Activated CD8-positive, alpha-beta memory T cell treated with anti-CD3 and anti-CD28 coated beads, Interleukin-2, amount 10 ng/mL, durations not matched to agents 7 days and 5 days (primary cell): Measurements from ENCODE around the gene SORCS2. TPM values are rescaled to one million over a fixed set of nuclear protein-coding genes. Genes with fewer than 3 reads are reported as not detected.

ENCODE experiments used
- ATAC-seq: fragments of 150-1000 bp; cut with Tn5 transposase; one replicate; pipeline ENCODE4 v1.10.0; 2021; ENCODE audit warnings: moderate library complexity
- CTCF ChIA-PET: fragments of 350-600 bp; sonication (Branson Sonifier 250); formaldehyde crosslinking; loops from one replicate; lab custom pipeline; 2021; ENCODE audit warnings: antibody characterized with exemption; lab: Charles Lee
- DNase-seq: peaks from one replicate; pipeline ENCODE4 v3.0.0-alpha.2; 2020
- H3K27ac Mint-ChIP-seq: one replicate; pipeline ENCODE4 v1.8.0; 2021; ENCODE audit warnings: mild to moderate bottlenecking, mixed read lengths
- H3K27me3 Mint-ChIP-seq: one replicate; pipeline ENCODE4 v1.8.0; 2021; ENCODE audit warnings: mixed read lengths
- H3K36me3 Mint-ChIP-seq: one replicate; pipeline ENCODE4 v1.8.0; 2021; ENCODE audit warnings: mild to moderate bottlenecking, mixed read lengths
- H3K4me1 Mint-ChIP-seq: one replicate; pipeline ENCODE4 v1.8.0; 2021; ENCODE audit warnings: mixed read lengths
- H3K4me3 Mint-ChIP-seq: one replicate; pipeline ENCODE4 v1.8.0; 2021; ENCODE audit warnings: mild to moderate bottlenecking, moderate library complexity, mixed read lengths
- H3K9me3 Mint-ChIP-seq: one replicate; pipeline ENCODE4 v1.8.0; 2022; ENCODE audit warnings: low read depth, mixed read lengths
- total RNA-seq, 2 experiments: library from RNA; stranded (reverse); gene quantifications; one replicate each; pipeline ENCODE4 v1.2.3, GENCODE V29; 2021

The SORCS2 gene
- total RNA-seq, 2 experiments from 2014 or later = 0.05 to 0.06 TPM

- ATAC-seq = no peak
- DNase-seq = no peak
- Mint-ChIP-seq H3K36me3 (no peaks in the 10 kb centered on the region), H3K4me1 (no peaks in the 10 kb centered on the region), H3K9me3 (no peaks in the 10 kb centered on the region), H3K4me3 (no peak overlapping the region), H3K27ac (no peak overlapping the region), H3K27me3 (peaks cover 3% of the 10 kb centered on the region)
- CTCF ChIA-PET = no interaction called here
Observed at GRCh38 chr4:7705062-7705461, 512.7 kb downstream of the SORCS2 start.

DNA sequence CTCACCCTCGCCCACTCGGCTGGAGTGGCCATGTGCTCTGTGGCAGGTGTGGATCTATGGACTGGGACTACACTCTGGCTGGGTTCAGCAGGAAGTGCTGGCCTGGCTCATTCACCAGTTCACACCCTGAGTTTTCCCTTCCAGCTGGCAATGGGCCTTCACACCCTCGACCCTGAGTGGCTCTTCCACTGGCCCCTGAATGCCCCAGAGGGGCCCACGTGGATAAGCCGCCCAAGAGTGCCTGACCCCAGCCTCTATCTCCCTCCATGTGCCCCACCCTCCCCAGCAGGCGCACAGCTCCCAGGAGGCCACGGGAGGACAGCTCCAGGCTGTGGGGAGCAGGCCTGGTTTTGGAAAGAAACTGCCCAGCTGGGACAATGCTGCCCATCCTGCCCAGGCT is 513.3 kb downstream of the SORCS2 start:
- CTCF ChIA-PET = no interaction called here
- Mint-ChIP-seq H3K4me1 (no peaks in the 10 kb centered on the region), H3K4me3 (no peak overlapping the region), H3K36me3 (no peaks in the 10 kb centered on the region), H3K27ac (no peak overlapping the region), H3K27me3 (no peaks in the 10 kb centered on the region), H3K9me3 (no peaks in the 10 kb centered on the region)
- ATAC-seq (no peak), DNase-seq (no peak)

GRCh38 chr4:7708238-7708637 is 515.9 kb downstream of the SORCS2 start:
- Mint-ChIP-seq H3K9me3 (no peaks in the 10 kb centered on the region), H3K4me3 (no peak overlapping the region), H3K4me1 (no peaks in the 10 kb centered on the region), H3K27ac (no peak overlapping the region), H3K27me3 (no peaks in the 10 kb centered on the region), H3K36me3 (no peaks in the 10 kb centered on the region)
- no peak for ATAC-seq
- CTCF ChIA-PET = no interaction called here
- no peak for DNase-seq

GRCh38 chr4:7708981-7709380 is 516.6 kb downstream of the SORCS2 start:
- DNase-seq (no peak), ATAC-seq (no peak)
- H3K36me3 Mint-ChIP-seq = no peaks in the 10 kb centered on the region
- no peak overlapping the region for H3K4me3 Mint-ChIP-seq
- H3K27me3 Mint-ChIP-seq = no peaks in the 10 kb centered on the region
- H3K27ac Mint-ChIP-seq = no peak overlapping the region
- CTCF ChIA-PET = no interaction called here
- no peaks in the 10 kb centered on the region for H3K4me1 Mint-ChIP-seq
- no peaks in the 10 kb centered on the region for H3K9me3 Mint-ChIP-seq

DNA sequence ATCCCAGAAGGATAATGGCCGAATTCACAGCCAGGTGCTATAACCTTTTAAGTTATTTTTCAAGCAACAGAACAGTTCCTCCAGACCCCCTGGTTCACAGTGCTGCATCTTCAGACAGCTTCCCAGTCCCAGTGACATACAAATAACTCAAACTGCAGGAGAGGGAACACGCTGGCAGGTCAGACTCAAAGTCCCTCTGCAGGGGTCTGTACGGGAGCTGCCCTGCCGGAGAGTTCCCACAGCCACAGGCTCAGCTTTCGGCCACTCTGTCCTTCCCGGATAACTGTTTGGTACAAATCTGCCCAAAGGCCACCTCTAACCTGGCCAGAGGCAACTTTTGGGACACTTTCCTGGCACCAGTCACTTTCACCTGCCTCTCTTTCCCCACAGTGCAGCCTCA is 517.1 kb downstream of the SORCS2 start:
- no peaks in the 10 kb centered on the region for H3K36me3 Mint-ChIP-seq
- H3K9me3 Mint-ChIP-seq = no peaks in the 10 kb centered on the region
- DNase-seq = no peak
- H3K4me1 Mint-ChIP-seq = no peaks in the 10 kb centered on the region
- no peaks in the 10 kb centered on the region for H3K27me3 Mint-ChIP-seq
- ATAC-seq = no peak
- CTCF ChIA-PET = no interaction called here
- H3K4me3 Mint-ChIP-seq = no peak overlapping the region
- no peak overlapping the region for H3K27ac Mint-ChIP-seq

GRCh38 chr4:7710126-7710525 is 517.8 kb downstream of the SORCS2 start:
- ATAC-seq = no peak
- H3K4me3 Mint-ChIP-seq = no peak overlapping the region
- no peaks in the 10 kb centered on the region for H3K27me3 Mint-ChIP-seq
- no peak for DNase-seq
- CTCF ChIA-PET = no interaction called here
- H3K27ac Mint-ChIP-seq = no peak overlapping the region
- no peaks in the 10 kb centered on the region for H3K36me3 Mint-ChIP-seq
- no peaks in the 10 kb centered on the region for H3K4me1 Mint-ChIP-seq
- H3K9me3 Mint-ChIP-seq = no peaks in the 10 kb centered on the region

GRCh38 chr4:7710576-7711306 is 518.4 kb downstream of the SORCS2 start:
- Mint-ChIP-seq H3K4me1 (no peaks in the 10 kb centered on the region), H3K9me3 (no peaks in the 10 kb centered on the region), H3K27ac (no peak overlapping the region), H3K27me3 (no peaks in the 10 kb centered on the region), H3K36me3 (no peaks in the 10 kb centered on the region), H3K4me3 (no peak overlapping the region)
- ATAC-seq (no peak), DNase-seq (no peak)
- CTCF ChIA-PET = no interaction called here

DNA sequence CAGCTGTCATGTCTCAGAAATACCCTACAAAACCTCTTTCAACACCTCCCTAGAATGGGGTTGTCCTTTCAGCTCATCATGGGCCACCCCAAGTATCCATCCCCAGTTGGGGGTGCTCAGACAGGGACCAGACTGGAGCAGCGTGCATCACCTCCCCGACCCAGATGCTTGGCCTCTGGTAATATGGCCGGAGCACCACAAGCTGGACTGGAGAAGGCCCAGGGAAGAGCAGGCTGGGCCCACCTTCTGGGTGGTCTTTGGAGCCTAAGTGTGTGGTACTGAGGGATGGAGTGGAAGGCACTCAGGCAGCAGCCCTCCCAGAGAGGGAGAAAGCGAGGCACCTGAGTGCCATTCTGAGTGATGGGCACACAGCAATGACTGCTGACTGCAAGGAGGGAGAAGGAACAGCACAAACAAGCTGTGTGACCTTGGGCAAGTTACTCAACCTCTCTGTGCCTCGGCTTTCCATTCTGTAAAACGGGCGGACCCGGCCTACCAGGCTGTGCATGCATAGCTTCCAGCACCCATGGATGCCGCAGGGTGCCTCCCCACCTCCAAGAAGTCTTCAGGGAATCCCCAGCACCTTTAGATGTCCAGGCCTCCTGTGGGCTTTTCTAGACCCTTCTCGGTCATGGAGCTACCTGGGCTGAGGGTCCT is 519.1 kb downstream of the SORCS2 start:
- H3K9me3 Mint-ChIP-seq = no peaks in the 10 kb centered on the region
- CTCF ChIA-PET = no interaction called here
- H3K36me3 Mint-ChIP-seq = no peaks in the 10 kb centered on the region
- H3K27me3 Mint-ChIP-seq = peaks cover 3% of the 10 kb centered on the region
- ATAC-seq = no peak
- no peak overlapping the region for H3K27ac Mint-ChIP-seq
- no peak for DNase-seq
- no peak overlapping the region for H3K4me3 Mint-ChIP-seq
- H3K4me1 Mint-ChIP-seq = no peaks in the 10 kb centered on the region

- H3K36me3 Mint-ChIP-seq = no peaks in the 10 kb centered on the region
- no peak for ATAC-seq
- H3K9me3 Mint-ChIP-seq = no peaks in the 10 kb centered on the region
- H3K27ac Mint-ChIP-seq = no peak overlapping the region
- CTCF ChIA-PET = no interaction called here
- H3K27me3 Mint-ChIP-seq = peaks cover 4% of the 10 kb centered on the region
- no peak for DNase-seq
- H3K4me3 Mint-ChIP-seq = no peak overlapping the region
- no peaks in the 10 kb centered on the region for H3K4me1 Mint-ChIP-seq
Observed at GRCh38 chr4:7712021-7712671, 519.8 kb downstream of the SORCS2 start.

- Mint-ChIP-seq H3K27ac (no peak overlapping the region), H3K36me3 (no peaks in the 10 kb centered on the region), H3K4me3 (no peak overlapping the region), H3K4me1 (no peaks in the 10 kb centered on the region), H3K9me3 (no peaks in the 10 kb centered on the region), H3K27me3 (peaks cover 6% of the 10 kb centered on the region)
- CTCF ChIA-PET = no interaction called here
- no peak for DNase-seq
- no peak for ATAC-seq
Observed at GRCh38 chr4:7713757-7714156, 521.4 kb downstream of the SORCS2 start.

DNA sequence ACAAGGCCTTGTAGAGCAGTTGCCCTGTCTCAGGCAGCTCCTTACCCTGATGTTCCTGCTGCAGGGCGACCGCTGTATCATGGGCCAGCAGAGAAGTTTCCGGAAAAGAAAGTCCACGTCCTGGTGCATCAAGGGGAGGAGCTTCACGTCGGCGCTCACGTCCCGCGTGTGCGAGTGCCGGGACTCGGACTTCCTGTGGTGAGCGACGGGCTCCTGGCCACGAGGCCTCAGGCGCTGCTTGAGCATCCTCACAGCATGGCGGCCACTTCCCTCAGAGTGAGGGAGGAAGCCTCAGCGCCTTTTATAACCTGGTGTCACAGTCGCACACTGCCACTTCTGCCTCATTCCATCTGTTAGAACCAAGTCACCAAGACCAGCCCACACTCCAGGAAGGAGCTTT is 521.8 kb downstream of the SORCS2 start:
- DNase-seq (no peak), ATAC-seq (no peak)
- CTCF ChIA-PET = no interaction called here
- Mint-ChIP-seq H3K4me3 (no peak overlapping the region), H3K36me3 (no peaks in the 10 kb centered on the region), H3K27me3 (peaks cover 7% of the 10 kb centered on the region), H3K9me3 (no peaks in the 10 kb centered on the region), H3K27ac (no peak overlapping the region), H3K4me1 (no peaks in the 10 kb centered on the region)

DNA sequence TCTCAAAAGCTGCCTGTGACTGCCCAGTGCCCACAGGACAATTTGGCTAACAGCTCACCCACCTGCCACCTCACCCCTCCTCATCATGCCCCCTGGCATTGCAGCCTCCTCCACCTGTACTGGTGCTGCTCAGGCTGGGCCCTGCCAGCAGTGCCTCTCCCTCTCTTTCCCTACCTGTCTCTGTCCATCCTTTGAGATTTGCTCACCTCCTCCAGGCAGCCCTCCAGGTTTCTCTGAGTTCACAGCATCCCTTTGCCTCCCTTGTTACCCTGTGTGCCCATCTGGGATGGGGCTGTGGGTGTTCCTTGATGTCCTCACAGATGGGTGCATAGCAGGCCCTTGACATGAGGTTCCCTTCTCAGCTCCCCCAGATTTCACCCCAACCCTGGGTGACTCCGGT is 522.4 kb downstream of the SORCS2 start:
- Mint-ChIP-seq H3K9me3 (no peaks in the 10 kb centered on the region), H3K27me3 (peaks cover 8% of the 10 kb centered on the region), H3K4me1 (no peaks in the 10 kb centered on the region), H3K4me3 (no peak overlapping the region), H3K36me3 (no peaks in the 10 kb centered on the region), H3K27ac (no peak overlapping the region)
- DNase-seq (no peak), ATAC-seq (no peak)
- CTCF ChIA-PET = no interaction called here

DNA sequence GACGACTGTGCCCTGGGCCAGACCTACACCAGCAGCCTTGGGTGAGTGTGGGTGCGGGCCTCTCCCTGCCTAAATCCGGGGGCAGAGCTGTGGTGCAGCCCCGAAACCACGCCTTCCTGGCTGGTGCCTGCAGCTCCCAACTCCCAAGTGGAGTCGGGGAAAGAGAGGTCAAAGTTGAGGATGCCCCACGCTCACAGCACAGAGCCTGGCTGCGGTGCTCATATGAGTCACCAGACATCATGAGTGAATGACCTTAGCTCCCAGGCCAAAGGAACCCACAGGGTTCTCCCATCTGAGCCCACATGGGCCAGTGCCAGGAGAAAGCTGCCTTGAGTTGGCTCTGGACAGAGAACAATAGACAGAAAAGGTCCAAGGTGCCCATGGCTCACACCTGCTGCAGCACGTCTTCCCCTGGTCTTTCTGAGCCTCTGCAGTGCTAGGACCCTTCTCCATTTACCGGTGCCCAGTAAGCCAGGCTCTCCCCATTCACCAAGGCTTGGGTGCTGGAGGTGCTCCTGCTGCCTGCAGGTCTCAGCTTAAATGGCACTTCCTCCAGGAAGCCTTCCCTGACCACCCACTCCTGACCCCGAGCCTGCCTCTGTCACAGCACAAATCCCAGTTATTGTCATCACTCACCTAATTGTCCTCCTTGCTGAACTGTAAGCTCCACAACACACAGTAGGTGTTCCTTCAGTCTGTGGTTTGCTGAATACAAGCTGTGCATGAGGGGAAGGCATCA is 523.1 kb downstream of the SORCS2 start:
- CTCF ChIA-PET = no interaction called here
- no peaks in the 10 kb centered on the region for H3K36me3 Mint-ChIP-seq
- peaks cover 15% of the 10 kb centered on the region for H3K27me3 Mint-ChIP-seq
- H3K9me3 Mint-ChIP-seq = no peaks in the 10 kb centered on the region
- DNase-seq = no peak
- ATAC-seq = no peak
- H3K4me1 Mint-ChIP-seq = no peaks in the 10 kb centered on the region
- H3K27ac Mint-ChIP-seq = no peak overlapping the region
- no peak overlapping the region for H3K4me3 Mint-ChIP-seq
